Osteocyte (in vitro differentiated cells): ENCODE measurements around the gene SULT2B1. TPM values are rescaled to one million over a fixed set of nuclear protein-coding genes. Genes with fewer than 3 reads are reported as not detected.

Experiments
- DNase-seq: peaks from one replicate; pipeline ENCODE4 v3.0.0; 2021; ENCODE audit warnings: mixed read lengths; ENCODE audit not compliant: unreplicated experiment; ENCODE audit errors: extremely low spot score
- H3K27ac Mint-ChIP-seq: one replicate; pipeline ENCODE4 v1.8.0; 2021; ENCODE audit warnings: mild to moderate bottlenecking, mixed read lengths; ENCODE audit not compliant: unreplicated experiment
- H3K27me3 Mint-ChIP-seq: one replicate; pipeline ENCODE4 v1.8.0; 2021; ENCODE audit warnings: mixed read lengths; ENCODE audit not compliant: unreplicated experiment
- H3K36me3 Mint-ChIP-seq: one replicate; pipeline ENCODE4 v1.8.0; 2021; ENCODE audit warnings: mixed read lengths; ENCODE audit not compliant: unreplicated experiment
- H3K4me1 Mint-ChIP-seq: one replicate; pipeline ENCODE4 v1.8.0; 2021; ENCODE audit warnings: mixed read lengths; ENCODE audit not compliant: unreplicated experiment
- H3K4me3 Mint-ChIP-seq: one replicate; pipeline ENCODE4 v1.8.0; 2021; ENCODE audit warnings: mild to moderate bottlenecking, moderate library complexity, mixed read lengths; ENCODE audit not compliant: unreplicated experiment
- H3K9me3 Mint-ChIP-seq: one replicate; pipeline ENCODE4 v1.8.0; 2021; ENCODE audit warnings: mixed read lengths; ENCODE audit not compliant: unreplicated experiment
- total RNA-seq: library from RNA; stranded (reverse); gene quantifications from 2 replicates; pipeline ENCODE4 v1.2.1, GENCODE V29; 2021
- TF ChIP-seq, protein P1 (sequence below): fragments of 200-600 bp; sonication (generic); IDR thresholded peaks from 2 replicates; pipeline ENCODE4 v1.5.0; 2021; ENCODE audit warnings: antibody characterized with exemption, mild to moderate bottlenecking, moderate library complexity

SULT2B1 gene
- total RNA-seq, 1 donor from 2014 or later = not detected

DNA sequence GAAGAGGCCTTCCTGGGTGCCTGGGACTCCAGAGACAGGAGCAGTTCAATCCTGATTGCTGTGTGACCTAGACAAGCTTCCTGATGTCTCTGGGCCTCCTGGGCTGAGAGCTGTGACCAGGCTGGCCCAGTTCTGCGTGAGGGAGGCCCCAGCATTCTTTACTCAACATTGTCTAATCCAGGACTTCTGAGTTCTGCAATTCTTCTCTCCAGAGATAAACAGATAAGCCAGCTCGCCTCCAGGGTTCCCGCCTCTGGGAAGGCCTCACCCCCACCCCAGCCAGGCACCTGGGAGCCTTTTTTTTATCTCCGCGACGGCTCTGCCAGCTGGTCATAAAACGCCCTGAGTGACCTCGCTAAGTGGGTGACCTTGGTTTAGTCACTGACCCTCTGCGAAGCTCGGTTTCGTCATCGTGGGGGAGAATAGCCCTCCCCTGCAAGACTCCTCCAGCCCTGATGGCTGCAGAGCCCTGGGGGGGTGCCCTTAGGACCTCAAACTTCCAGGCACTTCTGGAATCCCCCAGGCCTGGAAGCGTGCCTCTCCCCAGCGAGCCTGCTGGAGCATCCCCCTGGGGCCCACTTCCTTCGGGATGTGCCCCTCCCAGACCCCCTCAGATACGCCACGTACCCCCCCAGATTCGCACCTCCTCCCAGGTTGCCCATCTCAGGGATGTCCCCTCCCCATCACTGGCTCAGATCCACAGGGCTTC, 1.9 kb downstream of the SULT2B1 start:
- DNase-seq = no peak
- H3K4me3 Mint-ChIP-seq = no peak overlapping the region
- TF ChIP-seq, protein P1, sequence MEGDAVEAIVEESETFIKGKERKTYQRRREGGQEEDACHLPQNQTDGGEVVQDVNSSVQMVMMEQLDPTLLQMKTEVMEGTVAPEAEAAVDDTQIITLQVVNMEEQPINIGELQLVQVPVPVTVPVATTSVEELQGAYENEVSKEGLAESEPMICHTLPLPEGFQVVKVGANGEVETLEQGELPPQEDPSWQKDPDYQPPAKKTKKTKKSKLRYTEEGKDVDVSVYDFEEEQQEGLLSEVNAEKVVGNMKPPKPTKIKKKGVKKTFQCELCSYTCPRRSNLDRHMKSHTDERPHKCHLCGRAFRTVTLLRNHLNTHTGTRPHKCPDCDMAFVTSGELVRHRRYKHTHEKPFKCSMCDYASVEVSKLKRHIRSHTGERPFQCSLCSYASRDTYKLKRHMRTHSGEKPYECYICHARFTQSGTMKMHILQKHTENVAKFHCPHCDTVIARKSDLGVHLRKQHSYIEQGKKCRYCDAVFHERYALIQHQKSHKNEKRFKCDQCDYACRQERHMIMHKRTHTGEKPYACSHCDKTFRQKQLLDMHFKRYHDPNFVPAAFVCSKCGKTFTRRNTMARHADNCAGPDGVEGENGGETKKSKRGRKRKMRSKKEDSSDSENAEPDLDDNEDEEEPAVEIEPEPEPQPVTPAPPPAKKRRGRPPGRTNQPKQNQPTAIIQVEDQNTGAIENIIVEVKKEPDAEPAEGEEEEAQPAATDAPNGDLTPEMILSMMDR = no peak
- no peaks in the 10 kb centered on the region for H3K9me3 Mint-ChIP-seq
- peaks cover 4% of the 10 kb centered on the region for H3K27me3 Mint-ChIP-seq
- no peaks in the 10 kb centered on the region for H3K36me3 Mint-ChIP-seq
- no peak overlapping the region for H3K27ac Mint-ChIP-seq
- H3K4me1 Mint-ChIP-seq = peaks cover 10% of the 10 kb centered on the region

DNA sequence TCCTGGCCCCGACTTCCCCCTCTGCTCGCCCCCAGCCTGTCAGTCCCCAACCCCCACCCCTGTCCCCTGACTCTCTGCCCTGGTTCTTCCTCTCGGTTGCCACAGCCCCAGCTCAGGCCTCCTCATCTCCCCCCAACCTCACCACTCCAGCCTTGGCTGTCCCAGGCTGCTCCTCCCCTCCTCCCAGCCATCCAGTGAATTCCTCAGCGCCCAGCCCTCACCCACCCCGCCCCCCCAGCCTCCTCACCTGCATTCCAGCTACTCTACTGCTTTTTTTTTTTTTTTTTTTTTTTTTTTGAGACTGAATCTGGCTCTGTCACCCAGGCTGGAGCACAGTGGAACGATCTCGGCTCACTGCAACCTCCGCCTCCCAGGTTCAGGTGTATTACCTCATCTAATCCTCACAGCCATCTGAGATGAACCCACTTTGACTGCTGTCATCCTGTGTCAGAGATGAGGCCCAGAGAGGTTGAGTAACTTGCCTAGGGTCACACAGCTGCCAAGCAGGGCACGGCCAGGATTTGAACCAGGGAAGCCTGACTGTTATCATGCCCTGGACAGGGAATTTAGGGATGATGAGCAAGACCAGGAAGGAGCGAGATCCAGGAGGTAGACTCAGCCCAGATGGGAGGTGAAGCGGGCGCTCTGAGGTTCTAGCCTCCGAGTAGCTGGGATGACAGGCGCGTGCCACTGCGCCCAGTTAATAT, 2.6 kb downstream of the SULT2B1 start:
- H3K4me3 Mint-ChIP-seq = no peak overlapping the region
- H3K27ac Mint-ChIP-seq = no peak overlapping the region
- DNase-seq = no peak
- TF ChIP-seq, protein P1 = no peak
- peaks cover 10% of the 10 kb centered on the region for H3K4me1 Mint-ChIP-seq
- no peaks in the 10 kb centered on the region for H3K9me3 Mint-ChIP-seq
- peaks cover 4% of the 10 kb centered on the region for H3K27me3 Mint-ChIP-seq
- no peaks in the 10 kb centered on the region for H3K36me3 Mint-ChIP-seq

DNA sequence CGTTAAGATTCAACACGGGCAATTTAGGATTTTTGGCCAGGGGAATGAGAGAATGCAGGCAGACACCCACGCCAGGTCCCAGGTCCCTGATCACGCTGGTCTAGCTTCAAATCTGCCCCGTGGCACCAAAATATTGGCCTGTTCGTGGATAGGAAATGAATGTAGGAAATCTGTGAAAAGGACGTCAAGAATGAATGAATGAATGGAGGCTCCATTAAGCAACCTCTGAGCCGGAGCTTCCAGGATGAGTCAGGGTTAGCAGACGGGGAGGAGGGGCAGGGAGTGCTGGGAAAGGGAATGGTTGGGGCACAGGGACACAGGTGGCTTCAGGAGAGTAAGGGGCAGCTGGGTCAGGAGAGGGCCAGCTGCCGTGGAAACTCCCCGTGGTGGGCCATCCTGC, 4.2 kb downstream of the SULT2B1 start:
- TF ChIP-seq, protein P1 = no peak
- Mint-ChIP-seq H3K36me3 (no peaks in the 10 kb centered on the region), H3K9me3 (no peaks in the 10 kb centered on the region), H3K27me3 (peaks cover 4% of the 10 kb centered on the region), H3K4me3 (no peak overlapping the region), H3K27ac (no peak overlapping the region), H3K4me1 (peaks cover 10% of the 10 kb centered on the region)
- no peak for DNase-seq

DNA sequence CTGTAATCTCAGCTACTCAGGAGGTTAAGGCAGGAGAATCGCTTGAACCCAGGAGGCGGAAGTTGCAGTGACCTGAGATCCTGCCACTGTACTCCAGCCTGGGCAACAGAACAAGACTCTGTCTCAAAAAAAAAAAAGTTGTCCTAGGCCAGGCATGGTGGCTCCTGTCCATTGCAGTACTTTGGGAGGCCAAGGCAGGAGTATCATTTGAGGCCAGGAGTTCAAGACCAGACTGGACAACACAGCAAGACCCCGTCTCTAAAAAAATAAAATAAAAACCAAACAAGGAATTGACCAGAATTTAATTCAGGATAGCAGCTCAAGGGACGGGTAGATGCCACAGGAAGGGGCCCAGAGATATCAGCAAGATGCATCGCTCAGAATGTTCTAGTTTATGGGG, 4.9 kb downstream of the SULT2B1 start:
- H3K4me1 Mint-ChIP-seq = peaks cover 10% of the 10 kb centered on the region
- H3K36me3 Mint-ChIP-seq = no peaks in the 10 kb centered on the region
- TF ChIP-seq, protein P1 = no peak
- H3K4me3 Mint-ChIP-seq = no peak overlapping the region
- H3K27me3 Mint-ChIP-seq = no peaks in the 10 kb centered on the region
- no peak for DNase-seq
- H3K27ac Mint-ChIP-seq = no peak overlapping the region
- no peaks in the 10 kb centered on the region for H3K9me3 Mint-ChIP-seq

DNA sequence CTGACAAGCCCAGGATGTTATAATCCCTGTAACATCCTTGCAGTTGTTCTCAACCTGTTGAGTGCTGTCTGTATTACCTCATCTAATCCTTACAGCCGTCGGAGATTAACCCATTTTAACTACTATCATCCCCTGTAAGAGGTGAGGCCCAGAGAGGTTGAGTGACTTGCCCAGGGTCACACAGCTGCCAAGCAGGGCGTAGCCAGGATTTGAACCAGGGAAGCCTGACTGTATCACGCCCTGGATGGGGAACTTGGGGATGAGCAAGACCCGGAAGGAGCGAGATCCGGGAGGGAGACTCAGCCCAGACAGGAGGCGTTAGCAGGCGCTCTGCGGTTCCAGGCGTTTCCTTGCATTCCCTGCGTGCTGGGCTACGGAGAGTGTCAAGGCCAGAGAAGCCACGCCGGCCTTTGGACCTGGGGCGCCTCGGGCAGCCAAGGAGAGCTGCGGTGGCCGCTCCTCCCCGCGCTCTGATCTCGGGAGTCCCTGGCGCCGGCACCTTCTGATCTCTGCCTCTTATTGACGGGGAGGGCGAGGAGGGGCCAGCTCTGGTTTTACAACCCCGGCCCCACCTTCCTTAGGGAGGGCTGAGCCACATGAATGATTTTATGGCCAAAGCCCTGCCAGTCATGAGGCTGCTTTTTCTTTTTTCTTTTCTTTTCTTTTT, 6.2 kb downstream of the SULT2B1 start:
- no peaks in the 10 kb centered on the region for H3K9me3 Mint-ChIP-seq
- no peak overlapping the region for H3K4me3 Mint-ChIP-seq
- H3K27me3 Mint-ChIP-seq = no peaks in the 10 kb centered on the region
- DNase-seq = no peak
- TF ChIP-seq, protein P1 = no peak
- peaks cover 10% of the 10 kb centered on the region for H3K4me1 Mint-ChIP-seq
- H3K27ac Mint-ChIP-seq = no peak overlapping the region
- no peaks in the 10 kb centered on the region for H3K36me3 Mint-ChIP-seq
